HG02798 (cell line): ENCODE measurements around the gene NOS1.
A peak's percentile ranks its signal among the peaks of the same experiment; 100 is the strongest.
"Not testable (repeated sequence)": the region's sequence is repeated elsewhere in the genome, so short reads cannot be mapped to it uniquely, and the experiment has no call there.

Experiments used
- ATAC-seq: cut with Tn5 transposase; IDR thresholded peaks from one replicate; pipeline ENCODE4 v1.9.1; 2021; ENCODE audit warnings: mild to moderate bottlenecking; ENCODE audit not compliant: unreplicated experiment, poor library complexity

NOS1 gene

DNA sequence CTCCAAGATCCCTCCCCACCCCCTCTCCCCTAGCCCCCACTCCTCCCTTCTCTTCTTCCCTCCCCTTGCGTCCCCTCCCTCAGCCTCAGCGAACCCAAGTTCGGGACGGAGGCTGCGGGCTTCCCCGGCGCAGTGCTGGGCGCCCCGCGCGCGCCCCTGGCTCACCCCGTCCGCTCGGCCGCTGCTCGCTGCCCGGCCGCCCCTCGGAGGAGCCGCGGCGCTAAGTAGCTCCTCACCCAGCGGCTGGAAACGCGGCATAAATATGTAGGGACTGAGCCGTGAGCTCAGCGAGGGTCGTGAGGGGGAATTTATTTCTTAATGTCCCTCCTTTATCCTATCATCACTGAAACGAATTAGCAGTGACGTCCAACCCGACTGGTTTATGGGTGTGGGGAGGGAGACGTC is at the start of gene NOS1:
Gene NOS1, minus strand, starts transcription at position 280 of the 405 bp plus-strand sequence. CDS start 30,557 bp downstream, outside the sequence.
- no peak for ATAC-seq

DNA sequence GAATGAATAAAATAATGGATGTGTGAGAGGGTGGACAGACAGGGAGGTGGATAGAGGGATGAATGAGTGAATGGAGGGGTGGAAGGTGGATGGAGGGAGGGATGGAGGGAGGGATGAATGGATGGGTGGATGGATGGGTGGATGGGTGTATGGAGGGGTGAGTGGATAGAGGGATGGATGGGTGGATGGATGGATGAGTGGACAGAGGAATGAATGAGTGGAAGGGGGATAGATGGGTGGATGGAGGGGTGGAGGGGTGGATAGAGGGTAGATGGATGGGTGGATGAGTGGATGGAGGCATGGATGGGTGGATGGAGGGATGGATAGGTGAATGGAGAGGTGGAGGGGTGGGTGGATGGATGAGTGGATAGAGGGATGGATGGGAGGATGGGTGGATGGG is 47.9 kb upstream of the NOS1 start:
- ATAC-seq, result no peak

DNA sequence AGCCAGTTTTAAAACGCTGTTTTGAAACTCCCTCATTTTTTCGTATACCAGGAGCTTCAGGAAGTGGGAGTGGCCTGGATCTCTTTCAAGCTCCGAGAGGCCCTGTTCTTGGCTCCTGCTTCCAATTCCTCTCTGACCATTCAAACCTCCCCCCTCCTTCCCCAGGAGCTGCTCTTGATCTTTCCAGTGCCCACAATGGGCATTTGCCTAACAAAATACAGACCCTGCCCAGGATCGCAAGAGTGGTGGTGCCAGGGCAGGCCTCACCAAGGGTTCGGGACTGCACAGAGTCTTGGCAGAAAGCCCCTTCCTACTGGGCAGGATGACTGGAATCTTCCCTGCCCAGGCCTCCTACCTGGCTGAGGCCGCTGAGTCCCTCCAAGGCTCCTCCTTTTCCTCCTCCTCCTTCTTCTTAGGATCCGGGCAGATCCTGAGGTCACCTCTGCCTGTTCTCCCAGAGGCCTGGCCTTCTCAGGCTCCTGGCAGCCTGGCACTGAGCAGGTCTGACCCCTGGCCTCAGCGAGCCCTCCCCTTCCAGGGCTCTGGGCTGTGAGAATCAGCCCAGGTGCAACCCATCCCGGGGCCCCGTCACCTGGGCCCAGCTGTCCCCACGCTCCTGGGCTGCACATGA is 46.9 kb upstream of the NOS1 start:
- ATAC-seq, result no peak

DNA sequence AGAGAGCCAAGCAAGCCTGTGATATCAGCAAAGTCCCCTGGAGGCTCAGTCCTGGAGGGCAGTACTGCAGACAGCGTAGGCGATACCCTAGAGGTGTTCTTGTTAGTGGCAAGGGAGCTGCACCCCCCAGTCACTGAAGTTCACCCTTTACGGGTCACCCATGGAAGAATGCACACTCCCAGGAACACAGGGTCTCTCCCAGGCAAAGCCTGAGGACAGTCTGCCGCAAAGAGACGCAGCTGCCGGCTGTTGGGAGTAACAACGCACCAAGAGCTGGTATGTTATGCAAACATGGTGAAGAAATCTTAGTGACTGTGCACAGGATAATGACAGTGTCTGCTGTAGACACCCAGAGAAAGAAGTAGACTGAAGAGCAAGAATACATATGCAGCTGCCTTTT is 43.5 kb upstream of the NOS1 start:
- ATAC-seq, result no peak

DNA sequence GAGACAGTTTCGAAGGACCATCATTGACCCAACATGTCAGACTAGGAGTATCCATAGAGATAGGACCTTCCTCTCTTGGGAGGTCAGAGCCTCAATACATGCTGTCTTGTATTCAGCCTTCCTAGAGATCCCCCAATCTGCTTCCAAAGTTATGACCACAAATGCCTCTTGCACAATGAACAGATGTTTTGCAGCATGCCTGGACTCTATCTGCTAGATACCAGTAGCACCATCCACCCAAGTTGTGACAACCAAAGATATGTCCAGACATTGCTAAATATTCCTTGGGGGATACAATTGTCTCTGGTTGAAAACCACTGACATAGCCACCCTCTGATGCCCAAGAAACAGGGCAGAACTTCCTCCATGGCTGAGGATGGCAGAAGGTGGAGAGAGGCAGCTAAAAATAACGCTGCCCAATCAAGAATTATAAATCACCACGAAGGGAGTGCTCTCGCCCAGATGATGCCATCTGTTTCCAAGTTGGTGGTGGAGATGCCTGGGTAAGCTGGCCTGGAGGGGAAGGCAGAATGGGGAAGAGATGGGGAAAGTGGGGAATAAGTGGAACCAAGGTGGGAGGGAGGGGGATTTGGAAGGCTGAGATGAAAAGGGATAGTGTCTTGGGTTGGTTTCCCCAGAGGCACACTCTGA is 42.9 kb upstream of the NOS1 start:
- no peak for ATAC-seq

DNA sequence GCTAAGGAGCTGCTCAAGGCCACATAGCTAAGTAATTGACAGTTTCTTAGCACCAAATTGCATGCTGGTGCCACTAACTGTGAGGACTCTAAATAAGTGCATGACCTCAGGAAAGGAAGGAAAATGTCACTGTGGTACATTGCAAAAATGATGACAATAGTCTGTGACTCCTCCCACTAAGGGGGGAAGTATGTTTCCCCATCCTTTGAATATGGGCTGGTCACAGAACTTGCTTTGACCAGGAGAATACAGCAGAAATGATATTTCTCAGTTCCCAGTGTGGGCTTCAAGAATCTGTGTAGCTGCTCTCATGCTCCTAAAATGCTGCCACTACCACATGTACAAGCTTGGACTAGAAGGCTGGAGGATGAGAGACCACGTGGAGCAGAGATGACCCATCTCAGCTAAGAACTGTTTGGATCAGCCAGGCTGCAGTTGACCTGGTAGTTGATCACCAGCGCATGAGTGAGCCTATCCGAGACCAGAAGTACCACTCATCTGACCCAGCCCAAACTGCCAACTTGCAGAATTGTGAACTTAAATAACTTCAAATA is 42.2 kb upstream of the NOS1 start:
- ATAC-seq, result no peak

DNA sequence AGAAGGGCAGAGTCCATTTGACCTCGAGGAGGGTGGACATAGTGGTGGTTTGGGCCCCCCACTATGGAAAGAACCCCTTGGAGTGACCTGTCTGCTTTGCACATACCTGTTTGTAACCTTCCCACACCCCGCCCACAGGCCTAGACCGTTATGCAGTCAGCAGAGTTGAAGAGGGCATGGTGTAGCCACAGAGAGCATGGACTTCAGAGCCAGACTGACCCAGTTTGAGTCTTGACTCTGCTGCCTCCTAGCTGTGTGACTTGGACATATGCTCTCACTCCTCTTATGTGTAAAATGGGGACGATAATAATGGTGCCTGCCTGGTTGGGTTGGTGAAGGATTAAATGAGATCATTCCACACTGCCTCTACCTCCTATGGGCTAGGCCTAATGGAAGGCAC is 40.9 kb upstream of the NOS1 start:
- no peak for ATAC-seq

DNA sequence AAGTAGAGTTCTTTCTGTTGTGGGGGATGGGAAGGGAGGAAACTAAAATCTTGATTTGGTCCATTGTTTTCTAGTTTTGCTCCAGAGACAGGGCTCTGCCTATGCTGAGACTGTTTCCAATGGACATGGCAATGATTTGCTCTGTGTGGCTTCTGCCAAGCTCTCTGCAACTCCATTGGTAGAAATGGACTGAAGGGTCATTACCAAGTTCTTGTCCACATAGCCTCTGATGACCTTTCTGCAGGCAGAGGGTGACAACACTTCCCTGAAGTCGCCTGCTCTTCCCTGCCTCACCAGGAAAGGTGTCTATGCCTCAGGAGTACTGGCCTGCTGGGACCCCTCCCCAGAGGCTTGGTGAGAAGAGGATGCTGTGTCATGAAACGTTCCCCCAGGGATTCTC is 39.5 kb upstream of the NOS1 start:
- ATAC-seq, result no peak

DNA sequence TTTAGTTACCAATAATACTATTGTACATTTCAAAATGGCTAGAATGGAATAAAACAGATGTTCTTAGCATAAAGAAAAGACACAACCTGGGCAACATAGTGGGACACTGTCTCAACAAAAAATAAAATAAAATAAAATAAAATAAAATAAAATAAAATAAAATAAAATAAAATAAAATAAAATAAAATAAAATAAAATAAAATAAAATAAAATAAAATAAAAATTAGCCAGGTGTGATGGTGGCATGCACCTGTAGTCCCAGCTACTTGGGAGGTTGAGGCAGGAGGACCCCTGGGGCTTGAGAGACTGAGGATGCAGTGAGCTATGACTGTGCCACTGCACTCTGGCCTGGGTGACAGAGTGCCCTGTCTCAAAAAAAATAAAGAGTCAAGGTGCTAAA is 37.1 kb upstream of the NOS1 start:
- ATAC-seq, result not testable (repeated sequence)

DNA sequence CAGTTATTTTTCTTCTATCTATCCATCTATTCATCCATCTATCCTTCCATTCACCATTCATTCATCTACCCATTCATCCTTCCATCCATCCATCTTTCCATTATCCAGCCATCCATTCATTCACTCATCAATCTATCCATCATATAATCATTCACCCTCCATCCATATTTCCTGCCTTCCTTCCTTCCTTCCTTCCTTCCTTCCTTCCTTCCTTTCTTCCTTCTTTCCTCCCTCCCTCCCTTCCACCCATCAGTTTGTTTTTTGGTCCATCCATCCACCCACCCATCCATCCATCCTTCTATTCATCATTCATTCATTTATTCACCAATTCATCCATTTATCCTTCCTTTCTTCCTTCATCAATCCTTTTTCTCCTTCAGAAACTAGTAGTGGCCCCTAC is 34.3 kb upstream of the NOS1 start:
- ATAC-seq, result no peak

DNA sequence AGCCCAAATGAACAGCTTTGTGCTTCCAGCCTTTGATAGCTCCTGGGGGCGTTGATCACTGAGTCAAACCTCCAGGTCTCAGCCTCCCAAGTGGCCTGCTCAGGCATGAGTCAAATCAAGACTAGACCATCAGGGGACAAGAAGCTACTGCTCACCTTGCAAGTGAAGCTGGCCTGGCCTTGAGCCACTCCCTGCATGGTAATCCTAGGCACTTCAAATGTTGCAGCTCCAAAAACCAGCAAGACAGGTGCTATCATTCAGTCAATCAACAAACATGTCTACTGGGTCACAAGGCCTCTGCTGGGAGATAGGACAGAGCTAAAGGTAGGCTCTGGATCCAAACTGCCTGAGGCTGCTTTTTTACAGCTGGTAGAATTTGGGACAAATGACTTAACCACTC is 33.1 kb upstream of the NOS1 start:
- no peak for ATAC-seq

DNA sequence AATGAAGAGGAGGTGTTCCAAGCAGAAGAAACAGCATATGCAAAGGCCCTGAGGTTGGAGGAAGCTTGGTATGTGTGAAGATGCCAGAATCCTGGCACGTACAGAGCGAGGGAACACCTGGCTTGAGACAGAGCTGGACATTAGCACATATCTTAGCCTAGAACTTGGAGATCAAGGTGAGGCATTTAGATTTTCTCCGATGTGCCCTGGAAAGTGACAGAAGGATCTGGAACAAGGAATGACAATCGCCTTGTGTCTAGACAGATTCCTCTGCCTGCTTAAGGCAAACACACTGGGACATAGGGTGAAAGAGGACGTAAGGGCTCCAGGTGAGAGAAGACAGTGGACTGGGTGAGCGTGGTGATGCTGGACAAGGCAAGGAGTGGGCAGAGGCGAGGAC is 32.2 kb upstream of the NOS1 start:
- ATAC-seq, result no peak

DNA sequence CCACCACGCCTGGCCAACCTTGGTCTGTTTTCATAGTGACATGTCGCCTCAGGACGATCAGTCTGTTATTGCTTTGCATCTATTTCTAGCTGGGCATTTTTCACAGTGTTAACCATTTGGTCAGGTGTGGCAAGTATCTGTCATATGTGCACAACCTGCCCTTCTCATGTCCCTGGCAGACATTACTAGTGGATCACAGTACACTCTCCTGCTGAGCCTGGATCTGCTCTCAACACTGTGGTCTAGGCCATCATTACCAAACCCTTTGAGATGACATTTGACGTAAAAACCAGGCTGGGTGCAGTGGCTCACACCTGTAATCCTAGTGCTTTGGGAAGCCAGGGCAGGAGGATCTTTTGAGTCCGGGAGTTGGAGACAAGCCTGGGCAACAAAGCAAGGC is 29.4 kb upstream of the NOS1 start:
- no peak for ATAC-seq

DNA sequence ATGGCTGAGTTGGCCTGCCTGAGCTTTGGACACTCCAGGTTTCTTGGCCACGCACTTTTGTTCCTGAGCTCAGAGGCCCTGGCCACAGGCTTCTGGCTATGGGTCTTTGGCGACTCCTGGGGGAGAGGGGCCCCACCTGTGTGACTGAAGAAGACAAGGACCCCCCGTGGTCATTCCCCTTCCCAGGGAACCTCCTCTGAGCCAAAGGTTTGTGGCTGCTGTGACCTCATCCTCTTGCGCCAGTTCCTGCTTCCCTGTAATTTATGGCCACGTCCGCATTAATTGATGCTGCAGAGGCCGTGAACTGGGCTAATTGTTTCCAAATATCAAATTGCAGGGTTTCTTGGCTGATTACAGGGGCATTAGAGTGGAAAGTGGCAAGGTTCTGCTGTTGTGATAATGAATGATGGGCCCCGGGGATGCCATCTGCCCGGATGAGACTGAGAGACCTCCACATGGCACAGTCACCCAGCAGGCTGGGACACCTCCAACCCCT is 27.6 kb upstream of the NOS1 start:
- no peak for ATAC-seq

DNA sequence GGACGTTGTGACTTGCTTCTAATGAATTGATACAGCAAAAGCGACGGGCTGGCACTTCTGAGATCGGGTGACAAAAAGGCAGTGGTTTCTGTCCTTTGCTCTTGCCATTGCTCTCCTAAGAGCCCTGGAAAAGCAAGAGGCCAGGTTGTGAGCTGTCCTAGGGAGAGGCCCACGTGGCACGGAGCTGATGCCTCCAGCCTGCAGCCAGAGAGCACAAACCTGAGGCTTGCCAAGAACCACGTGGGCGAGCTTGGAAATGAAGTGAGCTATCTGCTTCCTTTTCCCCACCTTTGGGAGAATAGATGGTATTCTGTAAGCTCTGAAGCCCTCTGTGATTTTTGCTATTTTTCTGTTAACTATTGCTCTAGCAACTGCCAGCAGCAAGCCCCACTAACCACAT is 26.4 kb upstream of the NOS1 start:
- no peak for ATAC-seq

DNA sequence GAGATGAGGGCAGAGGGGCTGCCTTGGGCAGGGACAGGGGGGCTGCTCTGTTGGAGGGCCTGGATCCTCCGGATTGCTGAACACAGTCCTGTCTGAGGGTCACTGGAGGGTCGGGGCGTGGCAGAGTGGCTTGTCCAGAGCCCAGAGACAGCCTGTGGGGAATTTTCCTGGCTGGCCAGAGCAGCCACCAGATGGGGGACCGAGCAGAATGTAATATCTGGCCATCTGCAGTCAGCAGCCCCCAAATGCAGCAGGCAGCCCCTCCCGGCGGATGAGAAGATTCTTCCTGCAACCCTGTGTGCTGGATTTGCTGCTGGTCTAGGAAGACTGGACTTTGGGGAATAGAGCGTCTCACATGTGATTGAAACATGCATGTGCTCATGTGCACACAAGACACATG is 23.3 kb upstream of the NOS1 start:
- ATAC-seq, result no peak

DNA sequence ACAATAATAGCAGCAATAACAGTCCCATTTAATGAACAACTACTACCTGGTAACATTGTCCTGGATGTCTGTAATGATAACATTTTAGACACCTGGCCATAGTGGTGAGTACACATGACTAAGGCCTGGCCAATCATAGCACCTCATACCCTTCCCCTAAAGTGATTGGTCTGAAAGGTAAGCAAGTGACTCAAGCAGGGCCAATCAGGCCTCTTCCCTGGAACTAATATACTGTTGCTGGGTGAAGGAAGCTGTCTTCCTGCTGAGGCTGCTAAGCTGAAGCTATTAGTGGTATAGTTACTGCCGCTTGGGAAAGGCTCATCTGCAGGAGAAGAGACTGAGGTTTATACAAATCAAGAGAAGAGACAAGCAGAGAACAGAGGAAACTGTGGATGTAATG is 18.7 kb upstream of the NOS1 start:
- ATAC-seq, result no peak

DNA sequence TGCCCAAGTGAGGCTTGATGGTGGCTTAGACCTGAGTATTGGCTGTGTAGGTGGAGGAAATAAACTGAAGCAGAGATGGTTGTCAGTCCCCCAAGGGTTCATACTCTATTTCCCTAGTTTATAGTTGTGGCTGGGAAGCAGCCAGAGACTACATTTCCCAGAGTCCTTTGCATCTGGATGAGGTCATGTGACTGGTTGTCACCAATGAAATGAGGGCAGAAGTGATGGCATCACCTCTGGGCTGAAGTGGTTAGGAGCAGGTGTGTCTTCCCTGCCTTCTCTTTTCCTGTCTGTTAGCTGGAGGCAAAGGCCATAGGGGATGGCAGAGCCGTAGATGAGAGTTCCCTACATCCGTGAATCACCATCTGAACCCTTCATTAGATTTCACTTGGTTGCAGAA is 16.3 kb upstream of the NOS1 start:
- no peak for ATAC-seq

DNA sequence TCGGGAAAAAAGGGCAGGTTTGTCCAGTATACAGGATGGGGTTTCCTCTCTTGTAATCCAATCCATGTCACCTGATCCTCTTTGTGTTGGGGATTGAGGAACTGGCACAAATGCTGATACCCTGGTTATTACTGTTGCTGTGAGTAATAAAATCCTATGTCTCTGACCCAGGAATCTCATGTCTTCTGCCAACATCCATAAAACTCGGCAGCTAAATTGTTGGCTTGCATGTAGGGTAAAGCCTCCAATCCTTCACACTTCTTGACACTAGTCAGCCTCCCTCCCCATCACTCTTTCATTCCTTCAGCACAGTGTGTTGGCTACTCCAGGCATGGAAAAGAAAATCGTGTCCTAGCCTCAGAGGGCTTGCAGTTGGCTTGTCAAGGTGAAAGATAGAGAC is 9.2 kb upstream of the NOS1 start:
- ATAC-seq, result no peak

DNA sequence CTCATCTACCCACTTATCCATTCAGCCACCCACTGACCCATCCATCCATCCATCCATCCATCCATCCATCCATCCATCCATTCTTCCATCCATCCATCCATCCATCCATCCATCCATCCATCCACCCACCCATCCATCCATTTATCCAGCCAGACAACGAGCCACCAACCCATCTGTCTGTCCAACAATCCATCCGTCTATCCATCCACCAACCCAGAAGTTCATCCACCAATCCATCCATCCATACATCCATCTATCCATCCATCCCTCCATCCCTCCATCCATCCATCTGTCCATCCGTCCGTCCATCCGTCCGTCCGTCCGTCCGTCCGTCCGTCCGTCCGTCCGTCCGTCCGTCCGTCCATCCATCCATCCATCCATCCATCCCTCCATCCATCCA is 8.6 kb upstream of the NOS1 start:
- not testable (repeated sequence) for ATAC-seq

DNA sequence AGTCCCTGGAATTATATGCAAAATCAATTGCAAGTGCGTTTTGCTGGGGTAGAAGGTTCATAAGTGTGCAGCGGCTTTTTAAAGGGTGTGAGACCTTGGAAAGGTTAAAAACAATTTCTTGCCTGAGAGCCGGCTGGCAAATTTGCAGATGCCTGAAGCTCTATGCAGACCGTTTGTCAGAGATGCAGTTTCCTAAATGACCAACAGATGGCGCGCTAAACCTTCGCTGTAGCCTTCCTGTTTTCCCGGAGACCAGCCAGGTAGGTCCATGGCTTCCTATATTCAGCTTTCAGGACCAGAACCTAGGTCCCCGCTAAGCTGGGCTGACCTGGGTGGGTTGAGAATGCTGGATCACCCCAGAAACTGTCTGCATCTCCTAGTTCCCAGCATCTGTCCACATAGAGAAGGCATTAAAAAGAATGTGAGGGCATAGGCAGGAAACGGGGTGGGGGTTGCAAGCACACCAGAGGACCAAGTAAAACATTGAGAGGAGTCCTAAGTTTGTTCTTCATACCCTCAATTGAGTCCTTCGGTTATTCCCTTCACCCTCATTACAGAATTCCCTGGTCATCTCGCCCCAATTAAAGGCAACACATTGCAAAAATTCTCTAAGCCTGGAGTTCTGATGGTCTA is 5.7 kb upstream of the NOS1 start:
- ATAC-seq, result peak; percentile 62
